Measurements from ENCODE around the gene PLPPR1.

The PLPPR1 gene

GRCh38 chr9:101014566-101014965 lies 14.0 kb upstream of the PLPPR1 start:
- TF ChIP-seq CTCF (IDR thresholded peaks at IDR 0.05; ENCODE audit: low read depth, low read length): no peak

GRCh38 chr9:101018467-101018866 lies 10.1 kb upstream of the PLPPR1 start:
- no peak for TF ChIP-seq CTCF (IDR thresholded peaks at IDR 0.05; ENCODE audit: low read depth, low read length)
- DNase-seq (ENCODE audit: extremely low read depth, low read depth): no peak

More at GRCh38 chr9:101014566-101014965, 14.0 kb upstream of the PLPPR1 start:
- no peak for DNase-seq (ENCODE audit: extremely low read depth, low read depth)

- no peak for TF ChIP-seq CTCF (IDR thresholded peaks at IDR 0.05; ENCODE audit: low read depth, low read length)
- no peak for DNase-seq (ENCODE audit: extremely low read depth, low read depth)
These were observed 5.8 kb upstream of the PLPPR1 start for GRCh38 chr9:101022704-101023103.

- DNase-seq (ENCODE audit: extremely low read depth, low read depth): no peak
- no peak for TF ChIP-seq CTCF (IDR thresholded peaks at IDR 0.05; ENCODE audit: low read depth, low read length)
These were observed 2.6 kb upstream of the PLPPR1 start for GRCh38 chr9:101025940-101026339.

GRCh38 chr9:101026824-101027223 lies 1.7 kb upstream of the PLPPR1 start:
- no peak for TF ChIP-seq CTCF (IDR thresholded peaks at IDR 0.05; ENCODE audit: low read depth, low read length)
- no peak for DNase-seq (ENCODE audit: extremely low read depth, low read depth)

- TF ChIP-seq CTCF (IDR thresholded peaks at IDR 0.05; ENCODE audit: low read depth, low read length): no peak
- DNase-seq (ENCODE audit: extremely low read depth, low read depth): no peak
These were observed 1.3 kb upstream of the PLPPR1 start for GRCh38 chr9:101027236-101027635.

GRCh38 chr9:101027733-101028345 lies 688 bp upstream of the PLPPR1 start:
- no peak for TF ChIP-seq CTCF (IDR thresholded peaks at IDR 0.05; ENCODE audit: low read depth, low read length)
- DNase-seq (ENCODE audit: extremely low read depth, low read depth): no peak
